Subcutaneous adipose tissue (tissue), 4 donors: ENCODE results near the gene OR2T8. TPM values are rescaled to one million over a fixed set of nuclear protein-coding genes. Genes with fewer than 3 reads are reported as not detected.

ENCODE experiments used
- total RNA-seq, 4 donors: library from RNA; depleted of rRNA; stranded (reverse); fragments of >200 nt; gene quantifications; one replicate each; pipeline ENCODE4 v1.1.0, GENCODE V29; 2016
- TF ChIP-seq, protein P1 (sequence below): fragments of 450-650 bp; IDR thresholded peaks from one replicate; pipeline ENCODE4 v1.5.1; 2016; ENCODE audit warnings: low read depth, mild to moderate bottlenecking, control low read depth, antibody characterized with exemption, moderate library complexity

OR2T8 gene
- total RNA-seq, 4 donors from 2014 or later, result not detected

- TF ChIP-seq, protein P1, sequence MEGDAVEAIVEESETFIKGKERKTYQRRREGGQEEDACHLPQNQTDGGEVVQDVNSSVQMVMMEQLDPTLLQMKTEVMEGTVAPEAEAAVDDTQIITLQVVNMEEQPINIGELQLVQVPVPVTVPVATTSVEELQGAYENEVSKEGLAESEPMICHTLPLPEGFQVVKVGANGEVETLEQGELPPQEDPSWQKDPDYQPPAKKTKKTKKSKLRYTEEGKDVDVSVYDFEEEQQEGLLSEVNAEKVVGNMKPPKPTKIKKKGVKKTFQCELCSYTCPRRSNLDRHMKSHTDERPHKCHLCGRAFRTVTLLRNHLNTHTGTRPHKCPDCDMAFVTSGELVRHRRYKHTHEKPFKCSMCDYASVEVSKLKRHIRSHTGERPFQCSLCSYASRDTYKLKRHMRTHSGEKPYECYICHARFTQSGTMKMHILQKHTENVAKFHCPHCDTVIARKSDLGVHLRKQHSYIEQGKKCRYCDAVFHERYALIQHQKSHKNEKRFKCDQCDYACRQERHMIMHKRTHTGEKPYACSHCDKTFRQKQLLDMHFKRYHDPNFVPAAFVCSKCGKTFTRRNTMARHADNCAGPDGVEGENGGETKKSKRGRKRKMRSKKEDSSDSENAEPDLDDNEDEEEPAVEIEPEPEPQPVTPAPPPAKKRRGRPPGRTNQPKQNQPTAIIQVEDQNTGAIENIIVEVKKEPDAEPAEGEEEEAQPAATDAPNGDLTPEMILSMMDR, result no peak
Observed at GRCh38 chr1:247905910-247906503, 14.0 kb upstream of the OR2T8 start.

GRCh38 chr1:247906504-247907047, 13.5 kb upstream of the OR2T8 start:
- TF ChIP-seq, protein P1, result no peak

GRCh38 chr1:247908766-247909165, 11.3 kb upstream of the OR2T8 start:
- TF ChIP-seq, protein P1, result no peak

- TF ChIP-seq, protein P1, result no peak
Observed at GRCh38 chr1:247913786-247914185, 6.3 kb upstream of the OR2T8 start.

- TF ChIP-seq, protein P1, result no peak
Observed at GRCh38 chr1:247914941-247915662, 5.0 kb upstream of the OR2T8 start.

GRCh38 chr1:247923941-247924340, 3.9 kb downstream of the OR2T8 start:
- TF ChIP-seq, protein P1, result no peak

GRCh38 chr1:247924868-247925267, 4.8 kb downstream of the OR2T8 start, which contains the start of gene OR2AJ1:
Gene OR2AJ1, plus strand, starts transcription at chr1:247924889. Its CDS starts 8,880 bp downstream, at chr1:247933769.
- TF ChIP-seq, protein P1, result no peak
